ENCODE results near the gene LRRC8C. TPM values are rescaled to one million over a fixed set of nuclear protein-coding genes. Genes with fewer than 3 reads are reported as not detected.
"Not testable (repeated sequence)": the region's sequence is repeated elsewhere in the genome, so short reads cannot be mapped to it uniquely, and the experiment has no call there.

Gene LRRC8C
- total RNA-seq, 1 donor = 10.8 TPM

DNA sequence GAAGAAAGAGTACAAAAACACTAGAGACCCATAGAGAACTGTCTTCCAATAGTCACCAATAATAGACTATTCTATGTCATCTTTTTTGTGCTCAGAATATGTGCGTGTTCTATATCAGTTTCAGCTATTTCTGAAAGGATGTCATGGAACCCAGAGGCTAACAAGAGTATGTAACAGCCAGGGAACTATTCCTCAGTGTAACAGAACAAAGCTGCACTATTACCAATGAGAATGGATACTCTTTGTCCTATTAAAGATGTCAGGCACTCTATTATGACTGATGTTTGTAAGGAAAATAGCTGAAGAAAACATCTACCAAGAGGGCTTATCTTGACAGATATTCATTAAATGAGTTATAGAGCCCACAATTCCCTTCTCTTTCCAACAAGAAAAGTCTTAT lies 8.6 kb upstream of the LRRC8C start:
- no peak overlapping the region for H3K4me3 ChIP-seq (ENCODE audit: low read depth, low read length)
- no peak for DNase-seq (ENCODE audit: low read depth)
- TF ChIP-seq, protein P1, sequence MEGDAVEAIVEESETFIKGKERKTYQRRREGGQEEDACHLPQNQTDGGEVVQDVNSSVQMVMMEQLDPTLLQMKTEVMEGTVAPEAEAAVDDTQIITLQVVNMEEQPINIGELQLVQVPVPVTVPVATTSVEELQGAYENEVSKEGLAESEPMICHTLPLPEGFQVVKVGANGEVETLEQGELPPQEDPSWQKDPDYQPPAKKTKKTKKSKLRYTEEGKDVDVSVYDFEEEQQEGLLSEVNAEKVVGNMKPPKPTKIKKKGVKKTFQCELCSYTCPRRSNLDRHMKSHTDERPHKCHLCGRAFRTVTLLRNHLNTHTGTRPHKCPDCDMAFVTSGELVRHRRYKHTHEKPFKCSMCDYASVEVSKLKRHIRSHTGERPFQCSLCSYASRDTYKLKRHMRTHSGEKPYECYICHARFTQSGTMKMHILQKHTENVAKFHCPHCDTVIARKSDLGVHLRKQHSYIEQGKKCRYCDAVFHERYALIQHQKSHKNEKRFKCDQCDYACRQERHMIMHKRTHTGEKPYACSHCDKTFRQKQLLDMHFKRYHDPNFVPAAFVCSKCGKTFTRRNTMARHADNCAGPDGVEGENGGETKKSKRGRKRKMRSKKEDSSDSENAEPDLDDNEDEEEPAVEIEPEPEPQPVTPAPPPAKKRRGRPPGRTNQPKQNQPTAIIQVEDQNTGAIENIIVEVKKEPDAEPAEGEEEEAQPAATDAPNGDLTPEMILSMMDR (IDR thresholded peaks at IDR 0.05; ENCODE audit: insufficient read depth, low read depth, low read length) = no peak

DNA sequence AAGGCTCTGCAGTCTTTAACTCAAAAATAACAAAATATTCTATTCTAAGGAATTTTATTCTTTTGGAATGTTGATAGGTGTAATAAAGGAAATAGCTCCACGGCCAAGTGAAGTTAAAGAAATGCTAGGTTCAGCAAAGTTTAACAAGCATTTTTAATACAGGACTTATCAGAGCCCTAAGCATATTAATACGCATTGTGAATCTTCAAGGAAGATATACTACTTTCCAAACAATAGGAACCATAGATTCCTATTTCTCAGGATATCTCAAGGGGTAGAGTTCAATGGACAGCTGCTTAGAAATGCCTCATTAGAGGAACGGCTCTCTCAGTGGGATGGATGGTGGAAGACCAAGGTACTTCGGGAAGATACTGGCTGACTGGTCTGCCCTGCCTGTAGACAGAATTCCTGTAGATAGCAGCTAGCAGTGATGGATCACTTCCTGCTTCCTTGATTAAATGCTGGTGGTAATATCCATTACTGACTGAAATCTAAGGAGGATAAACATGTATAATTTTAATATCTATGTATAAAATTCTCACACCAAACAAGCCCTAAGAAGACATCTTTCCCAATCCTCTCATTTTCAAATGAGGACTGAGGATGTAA lies 8.1 kb upstream of the LRRC8C start:
- no peak overlapping the region for H3K4me3 ChIP-seq (ENCODE audit: low read depth, low read length)
- no peak for DNase-seq (ENCODE audit: low read depth)
- TF ChIP-seq, protein P1 (IDR thresholded peaks at IDR 0.05; ENCODE audit: insufficient read depth, low read depth, low read length) = no peak

DNA sequence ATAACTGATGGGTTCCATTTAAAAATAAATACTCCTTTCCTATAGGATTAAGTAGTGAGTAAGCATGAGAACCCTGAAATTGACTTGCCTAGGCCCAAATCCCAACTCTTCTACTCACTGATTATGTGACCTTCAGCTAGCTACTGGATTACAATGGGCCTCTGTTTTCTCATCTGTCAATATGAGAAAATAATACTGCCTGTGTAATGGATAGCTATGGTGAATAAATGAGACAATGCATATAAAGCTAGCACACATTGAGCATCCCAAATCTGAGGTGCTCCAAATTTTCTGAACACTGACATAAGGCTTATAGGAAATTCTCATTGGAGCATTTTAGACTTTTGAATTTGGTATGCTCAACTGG lies 5.3 kb upstream of the LRRC8C start:
- no peak overlapping the region for H3K4me3 ChIP-seq (ENCODE audit: low read depth, low read length)
- TF ChIP-seq, protein P1 (IDR thresholded peaks at IDR 0.05; ENCODE audit: insufficient read depth, low read depth, low read length) = no peak

DNA sequence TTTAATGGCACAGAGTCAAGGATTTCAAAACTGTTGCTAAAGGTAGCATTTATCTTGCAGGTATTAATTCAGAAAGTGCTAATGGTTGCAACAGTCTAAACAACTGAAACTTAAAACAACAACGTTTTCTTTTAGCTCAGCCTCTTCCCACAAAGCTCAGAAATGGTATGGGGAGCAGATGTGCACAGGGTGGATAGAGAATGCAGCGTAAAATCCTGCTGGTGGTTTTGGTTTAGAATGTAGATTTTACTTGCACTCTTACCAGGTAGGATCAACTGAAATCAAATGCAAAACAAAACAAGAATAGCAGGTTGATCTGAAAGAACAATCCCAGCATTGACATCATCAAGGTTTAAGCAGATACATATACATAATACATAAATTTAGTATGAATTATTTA lies 3.8 kb upstream of the LRRC8C start:
- no peak for DNase-seq (ENCODE audit: low read depth)
- H3K4me3 ChIP-seq (ENCODE audit: low read depth, low read length) = no peak overlapping the region
- TF ChIP-seq, protein P1 (IDR thresholded peaks at IDR 0.05; ENCODE audit: insufficient read depth, low read depth, low read length) = no peak

More for the DNA sequence above, 5.3 kb upstream of the LRRC8C start:
- DNase-seq (ENCODE audit: low read depth) = no peak

DNA sequence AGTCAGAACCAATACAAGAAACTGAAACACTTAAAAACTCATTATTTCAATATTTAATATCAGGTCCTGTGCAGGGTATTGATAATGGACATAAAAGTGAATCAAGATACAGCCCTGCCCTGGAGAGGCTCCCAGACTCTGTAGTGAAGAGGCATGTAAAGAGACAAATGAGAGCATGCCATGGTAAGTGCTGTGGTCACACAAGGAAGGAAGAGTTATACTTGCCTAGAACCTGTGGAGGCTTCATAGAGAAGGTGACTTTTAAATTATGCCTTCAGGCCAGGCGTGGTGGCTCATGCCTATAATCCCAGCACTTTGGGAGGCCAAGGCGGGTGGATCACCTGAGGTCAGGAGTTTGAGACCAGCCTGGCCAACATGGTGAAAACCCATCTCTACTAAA lies 3.3 kb upstream of the LRRC8C start:
- DNase-seq (ENCODE audit: low read depth); H3K4me3 ChIP-seq (ENCODE audit: low read depth, low read length): not testable (repeated sequence)

DNA sequence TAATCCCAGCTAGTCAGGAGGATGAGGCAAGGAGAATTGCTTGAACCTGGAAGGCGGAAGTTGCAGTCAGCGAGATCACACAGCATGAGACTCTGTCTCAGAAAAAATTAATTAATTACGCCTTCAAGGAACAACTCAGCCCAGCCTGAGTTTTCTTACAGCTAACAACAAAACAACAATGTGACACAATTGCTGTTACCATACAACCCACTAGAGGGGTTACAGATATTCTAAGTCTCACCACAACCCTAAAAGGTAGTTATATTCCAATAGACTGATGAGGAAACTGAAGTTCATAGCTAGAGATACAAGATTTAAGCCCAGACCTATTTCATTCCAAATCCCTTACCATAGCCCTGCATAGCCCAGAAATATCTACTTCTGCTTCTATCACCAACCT lies 2.9 kb upstream of the LRRC8C start:
- TF ChIP-seq, protein P1 (IDR thresholded peaks at IDR 0.05; ENCODE audit: insufficient read depth, low read depth, low read length) = no peak
- H3K4me3 ChIP-seq (ENCODE audit: low read depth, low read length) = no peak overlapping the region
- no peak for DNase-seq (ENCODE audit: low read depth)

- H3K4me3 ChIP-seq (ENCODE audit: low read depth, low read length) = peak overlapping the region; percentile 82
- TF ChIP-seq, protein P1 (IDR thresholded peaks at IDR 0.05; ENCODE audit: insufficient read depth, low read depth, low read length) = no peak
- no peak for DNase-seq (ENCODE audit: low read depth)
These were observed 884 bp upstream of the LRRC8C start for GRCh38 chr1:89631816-89632656.

Data from fibroblast of villous mesenchyme (primary cell).